ENCODE data around the gene MPHOSPH6.

DNA sequence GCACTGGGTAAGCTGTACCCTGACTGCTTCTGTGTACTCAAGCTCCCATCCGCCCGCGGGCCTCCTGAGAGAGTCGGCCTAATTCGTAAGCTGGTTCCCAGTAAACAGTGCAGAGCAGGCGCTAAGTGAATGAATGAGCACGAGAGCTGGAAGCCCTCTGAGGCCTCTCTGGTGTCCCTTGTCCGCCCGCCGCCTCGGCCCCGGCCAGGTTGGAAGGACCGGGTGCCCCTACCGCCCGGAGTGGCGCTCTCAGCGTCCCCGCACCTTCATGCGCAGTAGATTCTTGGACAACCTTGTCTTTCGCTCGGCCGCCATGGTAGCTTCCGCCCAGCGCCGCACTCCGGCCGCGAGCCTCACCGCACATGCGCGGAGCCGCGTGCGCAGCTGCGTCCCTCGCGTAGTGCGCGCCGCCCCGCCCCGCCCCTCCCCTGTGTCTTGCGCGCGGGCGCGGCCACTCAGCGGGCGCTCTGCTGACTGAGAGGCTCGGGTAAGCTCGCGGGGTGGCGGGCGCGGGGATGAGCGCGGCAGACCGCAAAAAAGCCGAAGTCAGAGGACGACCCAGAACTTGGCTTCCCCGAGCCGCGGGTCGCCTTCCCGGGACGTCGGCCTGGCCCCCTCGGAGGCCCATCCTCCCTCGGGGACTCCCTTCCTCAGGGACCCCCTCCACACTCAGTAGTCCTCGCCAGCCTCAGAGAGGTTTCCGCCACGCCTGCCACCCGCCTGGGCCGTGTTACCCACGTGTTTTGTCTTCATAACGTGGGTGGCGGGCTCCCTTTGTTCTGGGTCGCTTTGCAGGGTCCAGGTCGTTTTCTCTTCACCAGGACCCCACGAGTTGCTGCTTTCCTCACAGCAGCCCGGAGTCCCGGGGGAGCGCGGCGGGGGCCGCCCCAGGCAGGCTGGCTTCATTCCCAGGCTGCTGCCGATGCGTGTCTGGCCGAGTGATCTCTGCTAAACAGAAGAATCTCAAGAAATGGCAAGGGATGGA is at the start of gene MPHOSPH6:
- TF ChIP-seq, protein P1, sequence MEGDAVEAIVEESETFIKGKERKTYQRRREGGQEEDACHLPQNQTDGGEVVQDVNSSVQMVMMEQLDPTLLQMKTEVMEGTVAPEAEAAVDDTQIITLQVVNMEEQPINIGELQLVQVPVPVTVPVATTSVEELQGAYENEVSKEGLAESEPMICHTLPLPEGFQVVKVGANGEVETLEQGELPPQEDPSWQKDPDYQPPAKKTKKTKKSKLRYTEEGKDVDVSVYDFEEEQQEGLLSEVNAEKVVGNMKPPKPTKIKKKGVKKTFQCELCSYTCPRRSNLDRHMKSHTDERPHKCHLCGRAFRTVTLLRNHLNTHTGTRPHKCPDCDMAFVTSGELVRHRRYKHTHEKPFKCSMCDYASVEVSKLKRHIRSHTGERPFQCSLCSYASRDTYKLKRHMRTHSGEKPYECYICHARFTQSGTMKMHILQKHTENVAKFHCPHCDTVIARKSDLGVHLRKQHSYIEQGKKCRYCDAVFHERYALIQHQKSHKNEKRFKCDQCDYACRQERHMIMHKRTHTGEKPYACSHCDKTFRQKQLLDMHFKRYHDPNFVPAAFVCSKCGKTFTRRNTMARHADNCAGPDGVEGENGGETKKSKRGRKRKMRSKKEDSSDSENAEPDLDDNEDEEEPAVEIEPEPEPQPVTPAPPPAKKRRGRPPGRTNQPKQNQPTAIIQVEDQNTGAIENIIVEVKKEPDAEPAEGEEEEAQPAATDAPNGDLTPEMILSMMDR (IDR thresholded peaks at IDR 0.05; ENCODE audit: borderline replicate concordance, extremely low read depth, low read length, poor library complexity, severe bottlenecking): no peak
- TF ChIP-seq EZH2 (IDR thresholded peaks at IDR 0.05; ENCODE audit: borderline replicate concordance, low read depth, low read length, severe bottlenecking): no peak
